ENCODE data around the gene XYLT1. TPM values are rescaled to one million over a fixed set of nuclear protein-coding genes. Genes with fewer than 3 reads are reported as not detected.

The XYLT1 gene
- total and polyA plus RNA-seq, 2 of the 13 experiments (the other 11 are each of a cell fraction or from before 2014, with no cell fraction given): not detected

- TF ChIP-seq, protein P1, sequence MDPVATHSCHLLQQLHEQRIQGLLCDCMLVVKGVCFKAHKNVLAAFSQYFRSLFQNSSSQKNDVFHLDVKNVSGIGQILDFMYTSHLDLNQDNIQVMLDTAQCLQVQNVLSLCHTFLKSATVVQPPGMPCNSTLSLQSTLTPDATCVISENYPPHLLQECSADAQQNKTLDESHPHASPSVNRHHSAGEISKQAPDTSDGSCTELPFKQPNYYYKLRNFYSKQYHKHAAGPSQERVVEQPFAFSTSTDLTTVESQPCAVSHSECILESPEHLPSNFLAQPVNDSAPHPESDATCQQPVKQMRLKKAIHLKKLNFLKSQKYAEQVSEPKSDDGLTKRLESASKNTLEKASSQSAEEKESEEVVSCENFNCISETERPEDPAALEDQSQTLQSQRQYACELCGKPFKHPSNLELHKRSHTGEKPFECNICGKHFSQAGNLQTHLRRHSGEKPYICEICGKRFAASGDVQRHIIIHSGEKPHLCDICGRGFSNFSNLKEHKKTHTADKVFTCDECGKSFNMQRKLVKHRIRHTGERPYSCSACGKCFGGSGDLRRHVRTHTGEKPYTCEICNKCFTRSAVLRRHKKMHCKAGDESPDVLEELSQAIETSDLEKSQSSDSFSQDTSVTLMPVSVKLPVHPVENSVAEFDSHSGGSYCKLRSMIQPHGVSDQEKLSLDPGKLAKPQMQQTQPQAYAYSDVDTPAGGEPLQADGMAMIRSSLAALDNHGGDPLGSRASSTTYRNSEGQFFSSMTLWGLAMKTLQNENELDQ (CRISPR knock-in tag; IDR thresholded peaks at IDR 0.05; ENCODE audit: borderline replicate concordance): no peak
Measured at GRCh38 chr16:17108596-17108995, 362.2 kb downstream of the XYLT1 start (continued).

- ATAC-seq (no peak), DNase-seq (ENCODE audit: low spot score) (no peak), FAIRE-seq (no peak)
- H3K27ac ChIP-seq (ENCODE audit: extremely low read length, insufficient read depth, low read length): no peak overlapping the region
- H3K9ac ChIP-seq (ENCODE audit: insufficient read depth, low read depth, low read length): no peak overlapping the region
- no peaks in the 10 kb centered on the region for H3K79me2 ChIP-seq (ENCODE audit: insufficient read depth, low read length)
- no peaks in the 10 kb centered on the region for H3K9me3 ChIP-seq (ENCODE audit: low read length)
- no peaks in the 10 kb centered on the region for H3K4me1 ChIP-seq (ENCODE audit: insufficient read depth, low read length)
- intact Hi-C loops (cut with micrococcal nuclease; ENCODE audit: unreplicated experiment): no loop called here
- no peaks in the 10 kb centered on the region for H4K20me1 ChIP-seq (ENCODE audit: insufficient read depth, low read length)
- ChIA-PET CTCF (ENCODE audit: low intra/inter-chr PET ratio, low total read pairs) (no interaction called here), POLR2A (no interaction called here)
- no peak overlapping the region for H2AFZ ChIP-seq (ENCODE audit: low read length)
- in situ Hi-C loops (cut with HindIII; ENCODE audit: extremely low pct_ligation_motif_present, low pct_unique_long_range_greater_than_20kb): no loop called here
- H3K27me3 ChIP-seq (ENCODE audit: control insufficient read depth in 1 of 2, insufficient read depth in 2 of 2, low read length in 2 of 2): peaks cover 0 to 48% of the 10 kb centered on the region in 2 experiments; a peak in 4 of 5 replicates
- under 1% methylated on average over 8 of the region's 8 CpGs for WGBS (ENCODE audit: low lambda C conversion rate)
- no peaks in the 10 kb centered on the region for H3K36me3 ChIP-seq (replicated peaks in 1 of 2; ENCODE audit: control insufficient read depth in 1 of 2, insufficient read depth in 2 of 2, low read length in 2 of 2)
- no peak overlapping the region for H3K4me2 ChIP-seq (ENCODE audit: low read depth, low read length)
- no peak overlapping the region for H3K4me3 ChIP-seq (replicated peaks in 1 of 3; ENCODE audit: insufficient read depth in 1 of 3, low read depth in 2 of 3, low read length in 3 of 3)
- BruUV-seq (replicated peaks): no TSS peak
- TF ChIP-seq FOXA3 (CRISPR knock-in tag; IDR thresholded peaks at IDR 0.05) (no peak), ZNF432 (CRISPR knock-in tag; IDR thresholded peaks at IDR 0.05; ENCODE audit: borderline replicate concordance) (no peak), ZNF572 (CRISPR knock-in tag; IDR thresholded peaks at IDR 0.05) (no peak), ZNF660 (CRISPR knock-in tag; IDR thresholded peaks at IDR 0.05; ENCODE audit: borderline replicate concordance, low read depth) (no peak), PHF5A (CRISPR knock-in tag; IDR thresholded peaks at IDR 0.05; ENCODE audit: low read depth, unreplicated experiment) (no peak), REPIN1 (CRISPR knock-in tag; IDR thresholded peaks at IDR 0.05; ENCODE audit: borderline replicate concordance, low read depth) (no peak), TBX2 (CRISPR knock-in tag; IDR thresholded peaks at IDR 0.05; ENCODE audit: borderline replicate concordance) (no peak), MTF1 (CRISPR knock-in tag; IDR thresholded peaks at IDR 0.05) (no peak), PCBP2 (optimal IDR thresholded peaks at IDR 0.05; ENCODE audit: low read depth, low read length, poor library complexity, severe bottlenecking) (no peak), ZNF556 (CRISPR knock-in tag; IDR thresholded peaks at IDR 0.05; ENCODE audit: borderline replicate concordance) (no peak), MLX (CRISPR knock-in tag; IDR thresholded peaks at IDR 0.05) (no peak), SETDB1 (CRISPR knock-in tag; IDR thresholded peaks at IDR 0.05; ENCODE audit: borderline replicate concordance) (no peak), TCF12 (IDR thresholded peaks at IDR 0.05) (no peak), TCF12 (CRISPR knock-in tag; IDR thresholded peaks at IDR 0.05) (no peak), ZBTB2 (CRISPR knock-in tag; IDR thresholded peaks at IDR 0.05; ENCODE audit: low read depth) (no peak), JUND (CRISPR knock-in tag; IDR thresholded peaks at IDR 0.05) (no peak), ZNF891 (CRISPR knock-in tag; IDR thresholded peaks at IDR 0.05) (no peak)
- TF ChIP-seq, protein P2, sequence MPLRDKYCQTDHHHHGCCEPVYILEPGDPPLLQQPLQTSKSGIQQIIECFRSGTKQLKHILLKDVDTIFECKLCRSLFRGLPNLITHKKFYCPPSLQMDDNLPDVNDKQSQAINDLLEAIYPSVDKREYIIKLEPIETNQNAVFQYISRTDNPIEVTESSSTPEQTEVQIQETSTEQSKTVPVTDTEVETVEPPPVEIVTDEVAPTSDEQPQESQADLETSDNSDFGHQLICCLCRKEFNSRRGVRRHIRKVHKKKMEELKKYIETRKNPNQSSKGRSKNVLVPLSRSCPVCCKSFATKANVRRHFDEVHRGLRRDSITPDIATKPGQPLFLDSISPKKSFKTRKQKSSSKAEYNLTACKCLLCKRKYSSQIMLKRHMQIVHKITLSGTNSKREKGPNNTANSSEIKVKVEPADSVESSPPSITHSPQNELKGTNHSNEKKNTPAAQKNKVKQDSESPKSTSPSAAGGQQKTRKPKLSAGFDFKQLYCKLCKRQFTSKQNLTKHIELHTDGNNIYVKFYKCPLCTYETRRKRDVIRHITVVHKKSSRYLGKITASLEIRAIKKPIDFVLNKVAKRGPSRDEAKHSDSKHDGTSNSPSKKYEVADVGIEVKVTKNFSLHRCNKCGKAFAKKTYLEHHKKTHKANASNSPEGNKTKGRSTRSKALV (CRISPR knock-in tag; IDR thresholded peaks at IDR 0.05): no peak
Measured at GRCh38 chr16:17107450-17107849, 363.3 kb downstream of the XYLT1 start.

Measured in HepG2 (cell line).